NCI-H128 (cell line): ENCODE results near the gene BTBD9.

Experiments used
- DNase-seq: peaks from one replicate; lab custom pipeline; 2025; ENCODE audit not compliant: unreplicated experiment; lab: John Stamatoyannopoulos, UW

Gene BTBD9

GRCh38 chr6:38391626-38392579 lies 247.8 kb downstream of the BTBD9 start:
- no peak for DNase-seq

- no peak for DNase-seq
These were observed 248.5 kb downstream of the BTBD9 start for GRCh38 chr6:38391206-38391605.

GRCh38 chr6:38389875-38390274 lies 249.9 kb downstream of the BTBD9 start:
- no peak for DNase-seq

- no peak for DNase-seq
These were observed 251.8 kb downstream of the BTBD9 start for GRCh38 chr6:38387971-38388370.

- no peak for DNase-seq
These were observed 252.3 kb downstream of the BTBD9 start for GRCh38 chr6:38387461-38387860.

GRCh38 chr6:38378801-38379200 lies 260.9 kb downstream of the BTBD9 start:
- no peak for DNase-seq

GRCh38 chr6:38375937-38376336 lies 263.8 kb downstream of the BTBD9 start:
- DNase-seq, result no peak

GRCh38 chr6:38375341-38375740 lies 264.4 kb downstream of the BTBD9 start:
- DNase-seq, result no peak

GRCh38 chr6:38371881-38372280 lies 267.8 kb downstream of the BTBD9 start:
- DNase-seq, result no peak

- peak; percentile 42 for DNase-seq
These were observed 268.8 kb downstream of the BTBD9 start for GRCh38 chr6:38370653-38371601.

- no peak for DNase-seq
These were observed 272.5 kb downstream of the BTBD9 start for GRCh38 chr6:38367231-38367630.

- DNase-seq, result no peak
These were observed 273.5 kb downstream of the BTBD9 start for GRCh38 chr6:38366234-38366633.

- no peak for DNase-seq
These were observed 275.0 kb downstream of the BTBD9 start for GRCh38 chr6:38364775-38365174.

GRCh38 chr6:38364127-38364526 lies 275.6 kb downstream of the BTBD9 start:
- DNase-seq, result no peak

GRCh38 chr6:38355519-38355918 lies 284.2 kb downstream of the BTBD9 start:
- DNase-seq, result no peak

- no peak for DNase-seq
These were observed 284.8 kb downstream of the BTBD9 start for GRCh38 chr6:38354905-38355304.

- no peak for DNase-seq
These were observed 285.7 kb downstream of the BTBD9 start for GRCh38 chr6:38354037-38354381.

- no peak for DNase-seq
These were observed 286.3 kb downstream of the BTBD9 start for GRCh38 chr6:38353310-38354036.

GRCh38 chr6:38352636-38353035 lies 287.1 kb downstream of the BTBD9 start:
- no peak for DNase-seq

GRCh38 chr6:38350942-38351341 lies 288.8 kb downstream of the BTBD9 start:
- no peak for DNase-seq

- DNase-seq, result no peak
These were observed 289.5 kb downstream of the BTBD9 start for GRCh38 chr6:38350220-38350619.
